ENCODE results near the gene SENP2.
A peak's percentile ranks its signal among the peaks of the same experiment; 100 is the strongest.
"Not testable (repeated sequence)": the region's sequence is repeated elsewhere in the genome, so short reads cannot be mapped to it uniquely, and the experiment has no call there.

The SENP2 gene

GRCh38 chr3:185625784-185626183 is 39.7 kb downstream of the SENP2 start:
- H3K27me3 Mint-ChIP-seq (ENCODE audit: low read depth), result no peaks in the 10 kb centered on the region
- H3K9me3 Mint-ChIP-seq, result no peaks in the 10 kb centered on the region
- H3K27ac Mint-ChIP-seq, result peak overlapping the region; percentile 81
- peaks cover 10% of the 10 kb centered on the region for H3K4me1 Mint-ChIP-seq (ENCODE audit: low read depth)
- H3K36me3 Mint-ChIP-seq (ENCODE audit: low read depth), result peaks cover 23% of the 10 kb centered on the region
- peak overlapping the region; percentile 9 for H3K4me3 Mint-ChIP-seq

GRCh38 chr3:185629554-185630181 is 43.6 kb downstream of the SENP2 start:
- Mint-ChIP-seq H3K27ac (no peak overlapping the region), H3K36me3 (ENCODE audit: low read depth) (peaks cover 20% of the 10 kb centered on the region), H3K4me1 (ENCODE audit: low read depth) (peaks cover 13% of the 10 kb centered on the region), H3K4me3 (no peak overlapping the region), H3K27me3 (ENCODE audit: low read depth) (no peaks in the 10 kb centered on the region), H3K9me3 (no peaks in the 10 kb centered on the region)

GRCh38 chr3:185630182-185630622 is 44.1 kb downstream of the SENP2 start:
- Mint-ChIP-seq H3K4me1 (ENCODE audit: low read depth) (peaks cover 13% of the 10 kb centered on the region), H3K27me3 (ENCODE audit: low read depth) (no peaks in the 10 kb centered on the region), H3K27ac (no peak overlapping the region), H3K36me3 (ENCODE audit: low read depth) (peaks cover 18% of the 10 kb centered on the region), H3K4me3 (no peak overlapping the region), H3K9me3 (no peaks in the 10 kb centered on the region)

- Mint-ChIP-seq H3K27ac (no peak overlapping the region), H3K27me3 (ENCODE audit: low read depth) (no peaks in the 10 kb centered on the region), H3K9me3 (no peaks in the 10 kb centered on the region), H3K4me1 (ENCODE audit: low read depth) (peaks cover 4% of the 10 kb centered on the region), H3K36me3 (ENCODE audit: low read depth) (peaks cover 11% of the 10 kb centered on the region), H3K4me3 (no peak overlapping the region)
Measured at GRCh38 chr3:185631108-185631507, 45.0 kb downstream of the SENP2 start.

- no peaks in the 10 kb centered on the region for H3K27me3 Mint-ChIP-seq (ENCODE audit: low read depth)
- H3K27ac Mint-ChIP-seq, result no peak overlapping the region
Measured at GRCh38 chr3:185631508-185632206, 45.6 kb downstream of the SENP2 start.

GRCh38 chr3:185632996-185633395 is 46.9 kb downstream of the SENP2 start:
- no peak overlapping the region for H3K27ac Mint-ChIP-seq
- H3K36me3 Mint-ChIP-seq (ENCODE audit: low read depth), result peaks cover 5% of the 10 kb centered on the region

More at GRCh38 chr3:185631508-185632206, 45.6 kb downstream of the SENP2 start:
- Mint-ChIP-seq H3K4me1 (ENCODE audit: low read depth) (peaks cover 2% of the 10 kb centered on the region), H3K4me3 (no peak overlapping the region), H3K36me3 (ENCODE audit: low read depth) (peaks cover 11% of the 10 kb centered on the region), H3K9me3 (no peaks in the 10 kb centered on the region)

GRCh38 chr3:185637388-185637787 is 51.3 kb downstream of the SENP2 start:
- no peaks in the 10 kb centered on the region for H3K9me3 Mint-ChIP-seq
- H3K4me1 Mint-ChIP-seq (ENCODE audit: low read depth), result peaks cover 2% of the 10 kb centered on the region
- H3K36me3 Mint-ChIP-seq (ENCODE audit: low read depth), result no peaks in the 10 kb centered on the region
- H3K27me3 Mint-ChIP-seq (ENCODE audit: low read depth), result peaks cover 4% of the 10 kb centered on the region
- no peak overlapping the region for H3K27ac Mint-ChIP-seq
- H3K4me3 Mint-ChIP-seq, result no peak overlapping the region

More at GRCh38 chr3:185632996-185633395, 46.9 kb downstream of the SENP2 start:
- Mint-ChIP-seq H3K27me3 (ENCODE audit: low read depth) (no peaks in the 10 kb centered on the region), H3K4me3 (no peak overlapping the region), H3K9me3 (no peaks in the 10 kb centered on the region), H3K4me1 (ENCODE audit: low read depth) (peaks cover 2% of the 10 kb centered on the region)

GRCh38 chr3:185638651-185639050 is 52.6 kb downstream of the SENP2 start:
- not testable (repeated sequence) for H3K4me1 Mint-ChIP-seq (ENCODE audit: low read depth); H3K27me3 Mint-ChIP-seq (ENCODE audit: low read depth); H3K4me3 Mint-ChIP-seq; H3K27ac Mint-ChIP-seq; H3K36me3 Mint-ChIP-seq (ENCODE audit: low read depth); H3K9me3 Mint-ChIP-seq

- Mint-ChIP-seq H3K36me3 (ENCODE audit: low read depth) (no peaks in the 10 kb centered on the region), H3K9me3 (no peaks in the 10 kb centered on the region), H3K4me1 (ENCODE audit: low read depth) (no peaks in the 10 kb centered on the region), H3K4me3 (no peak overlapping the region), H3K27me3 (ENCODE audit: low read depth) (peaks cover 4% of the 10 kb centered on the region), H3K27ac (no peak overlapping the region)
Measured at GRCh38 chr3:185639632-185640206, 53.6 kb downstream of the SENP2 start.

GRCh38 chr3:185640308-185640707 is 54.2 kb downstream of the SENP2 start:
- H3K27me3 Mint-ChIP-seq (ENCODE audit: low read depth), result peaks cover 5% of the 10 kb centered on the region
- no peaks in the 10 kb centered on the region for H3K4me1 Mint-ChIP-seq (ENCODE audit: low read depth)
- H3K27ac Mint-ChIP-seq, result no peak overlapping the region
- no peaks in the 10 kb centered on the region for H3K9me3 Mint-ChIP-seq
- H3K4me3 Mint-ChIP-seq, result no peak overlapping the region
- no peaks in the 10 kb centered on the region for H3K36me3 Mint-ChIP-seq (ENCODE audit: low read depth)

GRCh38 chr3:185645191-185645590 is 59.1 kb downstream of the SENP2 start:
- not testable (repeated sequence) for H3K36me3 Mint-ChIP-seq (ENCODE audit: low read depth); H3K27ac Mint-ChIP-seq; H3K4me1 Mint-ChIP-seq (ENCODE audit: low read depth); H3K9me3 Mint-ChIP-seq; H3K27me3 Mint-ChIP-seq (ENCODE audit: low read depth); H3K4me3 Mint-ChIP-seq

GRCh38 chr3:185645596-185646381 is 59.7 kb downstream of the SENP2 start:
- H3K9me3 Mint-ChIP-seq, result no peaks in the 10 kb centered on the region
- no peaks in the 10 kb centered on the region for H3K4me1 Mint-ChIP-seq (ENCODE audit: low read depth)
- peaks cover 8% of the 10 kb centered on the region for H3K27me3 Mint-ChIP-seq (ENCODE audit: low read depth)
- no peaks in the 10 kb centered on the region for H3K36me3 Mint-ChIP-seq (ENCODE audit: low read depth)
- H3K27ac Mint-ChIP-seq, result no peak overlapping the region
- H3K4me3 Mint-ChIP-seq, result no peak overlapping the region

- H3K4me3 Mint-ChIP-seq, result no peak overlapping the region
- H3K36me3 Mint-ChIP-seq (ENCODE audit: low read depth), result no peaks in the 10 kb centered on the region
- H3K9me3 Mint-ChIP-seq, result no peaks in the 10 kb centered on the region
- no peak overlapping the region for H3K27ac Mint-ChIP-seq
- no peaks in the 10 kb centered on the region for H3K4me1 Mint-ChIP-seq (ENCODE audit: low read depth)
- peaks cover 8% of the 10 kb centered on the region for H3K27me3 Mint-ChIP-seq (ENCODE audit: low read depth)
Measured at GRCh38 chr3:185646382-185647133, 60.5 kb downstream of the SENP2 start.

Data from T-helper 1 cell treated with Interleukin-12 subunit alpha and Interleukin-12 subunit beta and Interleukin-4 antibody, amounts not matched to agents 30 μg/mL and 1 μg/mL, for 36 hours (primary cell).